Measurements from ENCODE around the gene SHCBP1L.
A peak's percentile ranks its signal among the peaks of the same experiment; 100 is the strongest.
"Not testable (repeated sequence)": the region's sequence is repeated elsewhere in the genome, so short reads cannot be mapped to it uniquely, and the experiment has no call there.

SHCBP1L gene

GRCh38 chr1:182942145-182942544 is 10.8 kb downstream of the SHCBP1L start:
- not testable (repeated sequence) for H3K36me3 ChIP-seq (ENCODE audit: control insufficient read depth in 1 of 2, insufficient read depth in 2 of 2, low read depth in 1 of 2, low read length in 2 of 2); H3K9me3 ChIP-seq (ENCODE audit: control insufficient read depth, low read length); H3K4me1 ChIP-seq (ENCODE audit: control insufficient read depth, insufficient read depth, low read depth, low read length); H2AFZ ChIP-seq (ENCODE audit: low read depth, low read length); H3K18ac ChIP-seq (ENCODE audit: low read depth in 1 of 2, low read length in 2 of 2); H2BK12ac ChIP-seq (ENCODE audit: low read length in 2 of 2); H2BK5ac ChIP-seq (ENCODE audit: low read depth, low read length, poor library complexity, severe bottlenecking); H4K91ac ChIP-seq (ENCODE audit: low read length); H3K27ac ChIP-seq (ENCODE audit: low read length, poor library complexity, severe bottlenecking); H3K23ac ChIP-seq (ENCODE audit: low read length in 2 of 2); H3K9ac ChIP-seq (ENCODE audit: low read length); H3K27me3 ChIP-seq (ENCODE audit: control insufficient read depth in 1 of 2, insufficient read depth in 1 of 2, low read length in 2 of 2); H3K79me1 ChIP-seq (replicated peaks; ENCODE audit: low read length, poor library complexity, severe bottlenecking); H2AK5ac ChIP-seq (ENCODE audit: low read length, severe bottlenecking); H2BK15ac ChIP-seq (ENCODE audit: low read depth, poor library complexity, severe bottlenecking); H3K4ac ChIP-seq (ENCODE audit: low read depth in 1 of 2, low read length in 2 of 2); H2BK120ac ChIP-seq (ENCODE audit: low read depth, low read length)
- Histone ChIP-seq H3K4me3 (ENCODE audit: insufficient read depth in 1 of 2, low read depth in 1 of 2, low read length in 2 of 2) (peak overlapping the region in 1 of 2 experiments; percentile 22), H3K4me2 (ENCODE audit: low read length, poor library complexity, severe bottlenecking) (peak overlapping the region; percentile 92), H3K14ac (ENCODE audit: low read length in 2 of 2) (peak overlapping the region in 1 of 2 experiments; percentile 74), H4K8ac (ENCODE audit: low read length) (peak overlapping the region; percentile 64)
- WGBS: 9% methylated on average over 19 of the region's 25 CpGs
- DNase-seq: peak; percentile 23

- Histone ChIP-seq H3K23ac (ENCODE audit: low read length in 2 of 2) (no peak overlapping the region), H2BK5ac (ENCODE audit: low read depth, low read length, poor library complexity, severe bottlenecking) (no peak overlapping the region), H2BK120ac (ENCODE audit: low read depth, low read length) (no peak overlapping the region), H3K18ac (ENCODE audit: low read depth in 1 of 2, low read length in 2 of 2) (no peak overlapping the region), H3K27ac (ENCODE audit: low read length, poor library complexity, severe bottlenecking) (no peak overlapping the region), H4K8ac (ENCODE audit: low read length) (no peak overlapping the region), H3K9me3 (ENCODE audit: control insufficient read depth, low read length) (peaks cover 11% of the 10 kb centered on the region), H3K27me3 (ENCODE audit: control insufficient read depth in 1 of 2, insufficient read depth in 1 of 2, low read length in 2 of 2) (no peaks in the 10 kb centered on the region), H3K36me3 (ENCODE audit: control insufficient read depth in 1 of 2, insufficient read depth in 2 of 2, low read depth in 1 of 2, low read length in 2 of 2) (no peaks in the 10 kb centered on the region), H4K91ac (ENCODE audit: low read length) (no peak overlapping the region), H3K79me1 (replicated peaks; ENCODE audit: low read length, poor library complexity, severe bottlenecking) (no peaks in the 10 kb centered on the region), H3K4ac (ENCODE audit: low read depth in 1 of 2, low read length in 2 of 2) (no peak overlapping the region), H2BK15ac (ENCODE audit: low read depth, poor library complexity, severe bottlenecking) (no peak overlapping the region), H2AK5ac (ENCODE audit: low read length, severe bottlenecking) (no peak overlapping the region), H3K4me3 (ENCODE audit: insufficient read depth in 1 of 2, low read depth in 1 of 2, low read length in 2 of 2) (no peak overlapping the region), H3K9ac (ENCODE audit: low read length) (no peak overlapping the region), H3K14ac (ENCODE audit: low read length in 2 of 2) (no peak overlapping the region), H3K4me1 (ENCODE audit: control insufficient read depth, insufficient read depth, low read depth, low read length) (peaks cover 2% of the 10 kb centered on the region), H2BK12ac (ENCODE audit: low read length in 2 of 2) (no peak overlapping the region), H3K4me2 (ENCODE audit: low read length, poor library complexity, severe bottlenecking) (no peak overlapping the region), H2AFZ (ENCODE audit: low read depth, low read length) (no peak overlapping the region)
- 100% methylated on average over 2 of the region's 2 CpGs for WGBS
- DNase-seq: no peak
These were observed 13.6 kb downstream of the SHCBP1L start for GRCh38 chr1:182939413-182939812.

- H2BK15ac ChIP-seq (ENCODE audit: low read depth, poor library complexity, severe bottlenecking): no peak overlapping the region
- H3K23ac ChIP-seq (ENCODE audit: low read length in 2 of 2): no peak overlapping the region
- H4K91ac ChIP-seq (ENCODE audit: low read length): no peak overlapping the region
- H2BK5ac ChIP-seq (ENCODE audit: low read depth, low read length, poor library complexity, severe bottlenecking): no peak overlapping the region
- H2BK12ac ChIP-seq (ENCODE audit: low read length in 2 of 2): no peak overlapping the region
- H3K27ac ChIP-seq (ENCODE audit: low read length, poor library complexity, severe bottlenecking): no peak overlapping the region
- no peaks in the 10 kb centered on the region for H3K36me3 ChIP-seq (ENCODE audit: control insufficient read depth in 1 of 2, insufficient read depth in 2 of 2, low read depth in 1 of 2, low read length in 2 of 2)
- H3K9me3 ChIP-seq (ENCODE audit: control insufficient read depth, low read length): peaks cover 13% of the 10 kb centered on the region
- H3K9ac ChIP-seq (ENCODE audit: low read length): no peak overlapping the region
- no peak overlapping the region for H3K4me3 ChIP-seq (ENCODE audit: insufficient read depth in 1 of 2, low read depth in 1 of 2, low read length in 2 of 2)
- no peaks in the 10 kb centered on the region for H3K79me1 ChIP-seq (replicated peaks; ENCODE audit: low read length, poor library complexity, severe bottlenecking)
- H4K8ac ChIP-seq (ENCODE audit: low read length): no peak overlapping the region
- H3K18ac ChIP-seq (ENCODE audit: low read depth in 1 of 2, low read length in 2 of 2): no peak overlapping the region
- no peak overlapping the region for H2BK120ac ChIP-seq (ENCODE audit: low read depth, low read length)
- no peak overlapping the region for H3K4ac ChIP-seq (ENCODE audit: low read depth in 1 of 2, low read length in 2 of 2)
- no peak overlapping the region for H2AFZ ChIP-seq (ENCODE audit: low read depth, low read length)
- H3K4me2 ChIP-seq (ENCODE audit: low read length, poor library complexity, severe bottlenecking): no peak overlapping the region
- H3K14ac ChIP-seq (ENCODE audit: low read length in 2 of 2): no peak overlapping the region
- no peaks in the 10 kb centered on the region for H3K27me3 ChIP-seq (ENCODE audit: control insufficient read depth in 1 of 2, insufficient read depth in 1 of 2, low read length in 2 of 2)
- H2AK5ac ChIP-seq (ENCODE audit: low read length, severe bottlenecking): no peak overlapping the region
- no peak for DNase-seq
- no peaks in the 10 kb centered on the region for H3K4me1 ChIP-seq (ENCODE audit: control insufficient read depth, insufficient read depth, low read depth, low read length)
These were observed 17.2 kb downstream of the SHCBP1L start for GRCh38 chr1:182935716-182936115.

GRCh38 chr1:182930985-182931384 is 22.0 kb downstream of the SHCBP1L start:
- H3K27me3 ChIP-seq (ENCODE audit: control insufficient read depth in 1 of 2, insufficient read depth in 1 of 2, low read length in 2 of 2): no peaks in the 10 kb centered on the region
- H3K9me3 ChIP-seq (ENCODE audit: control insufficient read depth, low read length): peaks cover 13% of the 10 kb centered on the region
- no peak overlapping the region for H4K91ac ChIP-seq (ENCODE audit: low read length)
- H3K14ac ChIP-seq (ENCODE audit: low read length in 2 of 2): no peak overlapping the region
- H3K4ac ChIP-seq (ENCODE audit: low read depth in 1 of 2, low read length in 2 of 2): no peak overlapping the region
- H2AK5ac ChIP-seq (ENCODE audit: low read length, severe bottlenecking): no peak overlapping the region
- H3K4me3 ChIP-seq (ENCODE audit: insufficient read depth in 1 of 2, low read depth in 1 of 2, low read length in 2 of 2): no peak overlapping the region
- H3K18ac ChIP-seq (ENCODE audit: low read depth in 1 of 2, low read length in 2 of 2): no peak overlapping the region
- H3K4me1 ChIP-seq (ENCODE audit: control insufficient read depth, insufficient read depth, low read depth, low read length): no peaks in the 10 kb centered on the region
- no peak overlapping the region for H3K23ac ChIP-seq (ENCODE audit: low read length in 2 of 2)
- H2BK15ac ChIP-seq (ENCODE audit: low read depth, poor library complexity, severe bottlenecking): no peak overlapping the region
- no peak overlapping the region for H2BK120ac ChIP-seq (ENCODE audit: low read depth, low read length)
- H3K79me1 ChIP-seq (replicated peaks; ENCODE audit: low read length, poor library complexity, severe bottlenecking): no peaks in the 10 kb centered on the region
- no peaks in the 10 kb centered on the region for H3K36me3 ChIP-seq (ENCODE audit: control insufficient read depth in 1 of 2, insufficient read depth in 2 of 2, low read depth in 1 of 2, low read length in 2 of 2)
- H2BK12ac ChIP-seq (ENCODE audit: low read length in 2 of 2): no peak overlapping the region
- no peak overlapping the region for H2AFZ ChIP-seq (ENCODE audit: low read depth, low read length)
- H3K4me2 ChIP-seq (ENCODE audit: low read length, poor library complexity, severe bottlenecking): no peak overlapping the region
- H2BK5ac ChIP-seq (ENCODE audit: low read depth, low read length, poor library complexity, severe bottlenecking): no peak overlapping the region
- H3K9ac ChIP-seq (ENCODE audit: low read length): no peak overlapping the region
- no peak overlapping the region for H4K8ac ChIP-seq (ENCODE audit: low read length)
- no peak overlapping the region for H3K27ac ChIP-seq (ENCODE audit: low read length, poor library complexity, severe bottlenecking)
- no CpG with 5 or more reads among the region's 1 CpG for WGBS
- no peak for DNase-seq
